ENCODE results near the gene TENM3.

- TF ChIP-seq RAD21 (IDR thresholded peaks at IDR 0.05 in 1 of 2, conservative IDR thresholded peaks at IDR 0.05 in 1 of 2; ENCODE audit: low read depth in 2 of 2, low read length in 2 of 2) (no peak), SIX5 (IDR thresholded peaks at IDR 0.05; ENCODE audit: low read depth, low read length) (no peak), NRF1 (IDR thresholded peaks at IDR 0.05; ENCODE audit: low read depth, low read length) (no peak)
- TF ChIP-seq, protein P1, sequence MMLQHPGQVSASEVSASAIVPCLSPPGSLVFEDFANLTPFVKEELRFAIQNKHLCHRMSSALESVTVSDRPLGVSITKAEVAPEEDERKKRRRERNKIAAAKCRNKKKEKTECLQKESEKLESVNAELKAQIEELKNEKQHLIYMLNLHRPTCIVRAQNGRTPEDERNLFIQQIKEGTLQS (IDR thresholded peaks at IDR 0.05; ENCODE audit: insufficient read depth, low read depth, low read length), result no peak
These were observed 564.1 kb downstream of the TENM3 start for GRCh38 chr4:182807346-182807745.
